ENCODE data around the gene WDR49.
"Not testable (repeated sequence)": the region's sequence is repeated elsewhere in the genome, so short reads cannot be mapped to it uniquely, and the experiment has no call there.

The WDR49 gene

DNA sequence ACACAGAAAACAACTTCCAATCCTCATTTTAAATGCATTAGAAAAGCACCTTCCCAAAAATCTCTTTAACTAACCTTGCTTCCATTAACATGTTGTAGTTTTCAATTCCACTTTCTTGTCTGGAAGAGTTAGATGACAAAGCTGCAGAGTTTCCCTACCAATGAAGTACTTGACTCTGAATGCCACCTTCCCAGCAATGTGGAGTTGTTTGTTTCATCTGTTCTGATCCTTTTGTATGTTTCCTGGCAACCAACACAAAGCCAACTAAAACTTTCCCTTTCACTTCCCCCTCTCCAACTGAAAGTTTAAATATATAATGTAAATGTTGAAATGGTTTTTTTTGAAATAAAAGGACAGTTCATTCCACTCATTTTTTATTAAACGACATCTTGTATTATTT lies at the start of gene WDR49:
WDR49 (minus strand) TSS at position 183 of the 400 bp plus-strand sequence. CDS start 517 bp downstream, outside the sequence.
- no peak for DNase-seq

DNA sequence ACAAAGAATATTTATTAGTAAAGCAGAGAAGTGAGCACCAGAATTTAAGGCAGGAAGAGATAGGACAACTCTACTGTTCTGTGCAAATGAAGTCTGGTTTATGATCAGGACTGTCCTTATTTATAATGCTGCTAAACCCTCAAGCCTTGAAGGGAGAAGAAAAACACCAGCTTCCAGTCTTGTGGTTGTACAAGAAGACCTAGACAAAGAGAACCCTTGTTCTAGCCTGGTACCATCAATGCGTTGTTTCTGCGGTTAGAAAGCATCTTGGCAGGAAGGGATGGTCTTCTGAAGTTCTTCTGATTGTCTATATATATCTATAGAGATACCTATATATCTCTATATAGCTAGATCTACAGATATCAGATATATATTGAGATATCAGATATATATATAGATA lies 47.2 kb upstream of the WDR49 start:
- no peak for DNase-seq

DNA sequence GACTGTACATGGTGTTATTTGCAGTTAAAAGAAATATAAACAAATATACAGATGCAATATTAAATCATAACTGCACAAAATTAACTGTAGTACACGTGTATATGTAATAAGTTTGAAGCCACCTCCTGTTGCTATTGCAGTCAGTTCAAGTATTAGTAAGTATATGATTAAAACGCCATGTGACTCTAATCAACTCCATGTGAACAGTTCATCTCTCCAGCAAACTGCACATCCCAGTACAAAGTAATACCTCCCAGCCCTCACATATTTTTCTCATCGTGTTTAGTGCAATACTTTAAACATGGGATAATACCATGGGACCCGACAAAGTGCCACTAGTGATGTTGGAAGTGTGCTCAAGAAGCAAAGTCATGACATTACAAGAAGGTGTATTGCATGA lies 46.3 kb upstream of the WDR49 start:
- DNase-seq: no peak

DNA sequence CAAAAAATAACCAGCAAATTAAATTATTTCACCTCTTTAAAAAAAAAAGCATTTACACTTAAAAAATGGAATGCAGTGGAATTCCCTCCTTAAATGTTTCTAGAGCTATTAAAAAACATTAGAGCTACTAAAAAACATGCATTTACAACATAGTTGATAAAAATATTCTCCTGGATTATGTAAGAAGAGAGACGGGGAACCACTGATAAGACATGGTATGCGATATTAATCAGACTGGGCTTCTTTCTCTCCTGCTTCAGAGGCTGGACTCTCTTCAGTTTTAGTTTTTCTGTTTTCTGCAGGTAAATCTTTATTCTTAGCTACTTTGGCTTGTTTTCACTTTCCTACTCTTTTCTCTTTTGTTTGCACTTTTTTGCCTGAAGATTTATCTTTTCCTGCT lies 40.4 kb upstream of the WDR49 start:
- peak; percentile 26 for DNase-seq

DNA sequence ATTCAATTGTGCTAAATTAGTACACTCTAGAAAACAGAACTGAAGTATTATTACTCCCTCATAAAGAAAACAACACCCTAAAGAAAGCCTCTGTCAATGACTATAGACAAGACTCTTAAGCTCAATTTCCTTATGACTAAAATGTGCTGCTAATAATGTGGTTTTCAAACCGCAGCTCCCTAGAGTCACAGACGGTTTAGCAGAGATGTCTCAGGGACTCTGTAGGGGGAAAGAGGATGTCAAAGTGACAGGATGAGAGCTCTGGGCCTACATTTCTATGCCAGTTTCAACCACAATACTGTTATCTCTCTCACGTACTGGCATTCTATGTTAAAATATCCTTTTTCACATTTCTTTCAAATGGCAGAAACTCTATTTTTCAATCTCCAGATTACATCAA lies 37.6 kb upstream of the WDR49 start:
- DNase-seq: peak; percentile 72

DNA sequence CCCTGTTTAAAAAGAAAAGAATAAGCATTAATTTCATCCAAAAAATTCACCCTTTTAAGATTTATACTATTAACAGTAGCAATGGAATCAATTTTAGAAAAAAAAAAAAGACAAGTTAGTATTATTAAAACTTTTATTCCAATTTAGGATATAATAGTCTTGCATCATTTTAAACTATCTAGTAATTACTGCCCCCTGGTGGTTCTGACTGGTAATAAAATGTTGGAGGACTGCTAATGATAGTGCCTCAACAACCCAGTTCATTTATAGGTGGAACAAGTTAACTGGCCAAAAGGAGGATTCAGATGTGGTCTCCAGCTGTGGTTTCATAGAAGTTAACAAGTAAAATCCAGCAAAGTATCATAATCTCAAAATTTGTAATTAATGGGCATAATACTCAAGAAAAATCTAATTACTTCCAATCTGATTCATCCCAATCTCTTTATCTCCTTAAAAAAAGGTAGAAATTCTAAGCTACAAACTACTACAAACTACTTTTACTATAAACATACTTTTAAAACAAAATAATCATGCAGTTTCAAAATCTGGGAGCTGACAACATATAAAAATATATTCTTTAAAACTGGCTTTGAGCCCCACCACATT lies 30.7 kb upstream of the WDR49 start:
- DNase-seq: peak; percentile 89

DNA sequence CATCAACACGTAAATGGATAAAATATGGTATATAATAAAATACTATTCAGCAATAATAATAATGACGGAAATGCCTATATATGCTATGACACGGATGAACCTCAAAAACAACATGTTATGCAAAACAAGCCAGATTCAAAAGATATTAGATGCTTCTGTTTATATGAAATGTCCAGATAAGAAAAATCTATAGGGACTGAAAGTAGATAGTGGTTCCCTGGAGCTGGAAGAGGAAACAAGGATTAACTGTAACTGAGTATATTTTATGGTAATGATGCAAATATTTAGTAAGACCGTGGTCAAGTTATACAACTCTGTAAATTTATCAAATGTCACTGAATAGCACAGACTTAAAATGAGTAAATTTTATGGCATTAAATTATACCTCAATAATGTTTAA lies 25.8 kb upstream of the WDR49 start:
- DNase-seq: no peak

DNA sequence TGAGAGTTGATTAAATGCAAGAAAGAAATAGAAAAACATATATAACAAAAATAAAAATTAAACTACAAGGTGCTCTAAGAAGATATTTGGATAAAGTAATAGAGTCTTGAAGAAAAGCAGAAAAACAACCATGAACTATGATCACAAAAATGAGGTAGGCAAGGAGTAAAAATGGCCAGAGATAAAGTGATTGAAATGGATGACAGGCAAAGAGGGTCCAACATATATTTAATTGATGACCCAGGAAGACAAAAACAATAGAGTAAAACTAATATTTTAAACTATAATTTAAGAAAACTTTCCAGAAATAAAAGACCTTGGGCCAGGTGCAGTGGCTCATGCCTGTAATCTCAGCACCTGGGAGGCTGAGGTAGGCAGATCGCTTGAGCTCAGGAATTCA lies 22.1 kb upstream of the WDR49 start:
- no peak for DNase-seq

DNA sequence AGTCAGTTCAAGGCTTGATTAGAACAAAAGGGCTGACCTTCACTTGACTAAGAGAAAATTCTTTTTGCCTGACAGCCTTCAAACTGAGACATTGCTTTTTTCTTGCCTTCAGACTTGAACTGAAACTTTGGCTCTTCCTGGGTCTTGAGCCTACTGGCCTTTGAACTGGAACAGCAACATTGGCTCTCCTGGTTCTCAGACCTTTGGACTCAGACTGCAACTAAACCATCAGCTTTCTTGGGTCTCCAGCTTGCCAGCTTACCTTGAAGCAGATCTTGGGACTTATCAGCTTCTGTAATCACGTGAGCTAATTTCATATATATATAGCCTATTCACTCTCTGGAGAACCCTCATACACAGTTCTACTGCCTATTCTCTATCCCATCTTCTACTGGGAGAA lies 19.5 kb upstream of the WDR49 start:
- DNase-seq: no peak

DNA sequence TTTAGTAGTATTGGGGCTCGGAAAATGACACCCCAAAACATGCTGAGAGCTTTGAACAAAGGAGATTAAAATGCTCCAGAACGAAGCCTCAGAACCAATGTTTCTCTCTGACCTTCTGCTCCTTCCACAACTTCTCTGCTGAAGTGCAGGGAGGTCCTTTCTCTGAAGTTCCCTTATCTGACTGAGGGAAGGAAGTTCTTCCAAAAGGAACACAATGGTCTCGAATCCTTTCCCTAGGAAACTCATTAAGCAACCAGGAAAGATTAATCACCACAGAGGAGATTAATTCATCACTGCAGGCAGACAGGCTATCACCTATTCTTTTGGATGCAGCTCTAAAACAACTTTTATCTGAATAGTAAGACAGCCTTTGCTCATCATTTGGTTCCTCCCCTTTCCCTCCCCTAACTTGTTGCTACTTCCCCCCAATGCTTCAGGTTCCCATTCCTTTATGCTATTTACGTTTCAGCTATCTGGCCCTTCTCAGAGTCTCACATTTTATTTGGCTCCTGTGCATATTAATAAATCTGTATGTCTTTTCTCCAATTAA lies 18.2 kb upstream of the WDR49 start:
- no peak for DNase-seq

DNA sequence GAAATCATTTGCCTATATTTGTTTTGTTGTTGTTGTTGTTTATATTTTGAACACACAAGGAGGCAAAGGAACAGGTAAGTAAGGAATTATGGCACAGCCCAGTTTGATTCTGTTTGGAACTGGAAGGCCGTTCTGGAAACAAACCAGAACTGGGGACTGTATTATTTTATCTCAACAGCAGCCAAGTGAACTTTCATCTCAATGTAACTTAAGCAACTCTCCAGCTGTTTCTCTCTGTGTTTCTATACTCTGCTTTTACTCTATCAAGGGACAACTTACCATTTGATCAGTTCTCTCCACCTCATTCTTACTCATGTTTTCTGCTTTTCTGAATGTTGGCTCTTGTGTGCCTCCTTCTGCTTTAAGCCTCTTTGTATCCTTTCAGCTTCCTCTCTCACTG lies 16.0 kb upstream of the WDR49 start:
- no peak for DNase-seq

DNA sequence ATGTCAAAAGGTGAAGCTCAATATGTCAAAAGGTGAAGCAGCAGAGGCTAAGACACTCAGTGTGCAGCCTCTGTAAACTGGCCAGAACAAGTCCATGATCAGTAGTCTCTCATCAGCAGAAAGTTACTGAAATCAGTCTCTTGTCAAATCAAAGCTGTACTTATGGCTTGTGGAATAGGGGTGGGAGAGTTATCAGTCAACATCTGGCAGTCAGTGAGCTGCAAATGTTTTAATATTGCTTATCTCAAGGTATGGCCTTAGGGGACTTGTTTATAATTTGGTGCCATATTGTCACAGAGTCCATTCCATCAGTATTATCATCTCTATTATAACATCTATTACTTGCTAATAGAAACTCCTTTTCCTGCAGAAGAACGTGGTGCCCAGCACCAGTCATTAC lies 14.9 kb upstream of the WDR49 start:
- DNase-seq: peak; percentile 25

DNA sequence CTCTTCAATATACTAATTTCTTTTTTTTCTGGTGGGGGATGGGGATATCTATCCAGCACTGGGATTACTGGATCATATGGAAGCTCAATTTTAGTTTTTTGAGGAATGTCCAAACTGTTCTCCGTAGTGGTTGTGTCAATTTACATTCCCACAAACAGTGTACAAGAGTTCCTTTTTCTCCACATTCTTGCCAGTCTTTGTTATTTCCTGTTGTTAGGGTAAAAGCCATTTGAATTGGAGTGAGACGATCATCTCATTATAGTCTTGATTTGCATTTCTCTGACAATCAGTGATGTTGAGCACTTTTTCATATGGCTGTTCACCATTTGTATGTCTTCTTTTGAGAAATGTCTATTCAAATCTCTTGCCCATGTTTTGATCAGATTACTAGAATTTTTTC lies 12.8 kb upstream of the WDR49 start:
- DNase-seq: no peak

DNA sequence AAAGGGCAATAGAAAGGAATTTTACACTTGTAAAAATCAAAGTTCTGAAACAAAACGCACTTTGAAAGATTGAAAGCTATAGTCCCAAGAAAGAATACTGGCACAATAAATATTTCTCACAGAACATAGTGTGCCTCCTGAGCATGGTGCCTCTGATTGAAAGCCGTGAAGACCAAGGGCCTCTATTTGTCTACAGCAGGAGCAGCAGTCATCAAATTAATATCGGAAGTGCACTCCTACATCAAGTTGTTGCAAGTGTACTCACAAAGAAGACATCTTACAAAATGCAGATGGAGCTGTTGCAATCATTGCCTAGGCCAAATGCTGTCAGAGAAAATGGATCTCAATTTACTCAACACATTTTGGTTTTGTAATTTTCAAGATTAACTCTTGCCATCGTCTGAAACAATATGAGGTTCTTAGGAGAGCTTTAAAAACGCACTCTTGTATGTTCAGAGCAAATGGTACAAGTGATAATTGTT lies 9.2 kb upstream of the WDR49 start:
- no peak for DNase-seq

DNA sequence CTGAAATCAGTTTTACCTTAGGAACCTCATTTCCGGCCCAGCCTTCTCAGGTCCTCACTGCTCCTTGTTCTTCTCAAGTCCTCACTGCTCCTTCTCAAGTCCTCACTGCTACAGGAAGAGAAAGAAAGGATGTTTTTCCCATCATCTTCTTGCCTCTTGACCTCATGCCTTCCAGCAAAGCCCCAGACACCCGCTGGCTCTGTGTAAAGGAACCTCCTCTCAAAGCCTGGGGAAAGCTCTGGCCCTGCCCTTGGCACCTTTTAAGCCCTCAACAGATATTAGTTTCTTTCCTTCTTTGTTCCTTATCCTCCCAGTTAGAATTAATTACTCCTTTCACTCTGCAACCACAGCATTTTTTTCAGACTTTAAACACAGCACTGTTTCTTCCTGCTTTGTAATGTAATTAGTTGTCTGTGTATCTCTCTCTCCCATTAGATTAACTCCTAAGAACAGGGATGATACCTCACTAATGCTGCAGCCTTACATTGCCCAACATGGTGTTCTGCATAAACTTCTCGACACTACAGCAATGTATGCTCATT lies 4.0 kb upstream of the WDR49 start:
- no peak for DNase-seq

DNA sequence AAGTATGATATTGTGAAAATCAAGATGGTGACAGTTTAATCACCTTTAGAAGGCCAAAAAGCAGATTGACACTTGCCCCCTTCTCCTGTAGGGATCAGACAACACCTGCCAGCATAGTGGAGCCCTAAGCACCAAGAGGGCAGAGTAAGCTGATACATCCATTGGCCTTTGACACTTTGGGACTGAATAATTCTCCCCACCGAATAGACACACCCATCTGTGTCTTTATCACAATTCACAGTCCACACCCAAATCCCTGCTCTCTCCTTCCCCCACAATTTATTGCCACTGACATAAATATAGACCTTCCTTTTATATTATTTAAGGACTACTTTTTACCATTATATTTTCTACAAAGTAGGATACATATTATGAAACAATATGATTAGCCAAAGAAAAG lies 3.1 kb upstream of the WDR49 start:
- no peak for DNase-seq

DNA sequence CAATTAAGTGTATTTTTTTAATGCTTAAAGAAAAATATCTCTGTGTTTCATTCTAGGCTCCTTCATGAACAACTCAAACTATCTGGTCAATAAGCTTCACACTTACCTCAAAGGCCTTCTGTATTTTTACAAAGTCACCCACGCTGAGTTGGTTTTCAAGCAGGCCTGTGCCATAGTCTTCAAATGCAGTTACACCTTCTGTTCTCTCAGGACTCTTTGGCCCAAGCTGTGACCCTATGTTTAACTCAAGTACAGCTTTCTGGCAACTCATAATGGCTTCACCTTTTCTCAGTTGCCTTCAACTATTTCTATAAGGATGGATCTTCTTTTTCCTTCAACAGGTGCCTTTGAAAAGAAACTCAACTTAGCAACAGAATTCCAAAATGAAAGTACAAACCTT lies 587 bp downstream of the WDR49 start:
- no peak for DNase-seq

DNA sequence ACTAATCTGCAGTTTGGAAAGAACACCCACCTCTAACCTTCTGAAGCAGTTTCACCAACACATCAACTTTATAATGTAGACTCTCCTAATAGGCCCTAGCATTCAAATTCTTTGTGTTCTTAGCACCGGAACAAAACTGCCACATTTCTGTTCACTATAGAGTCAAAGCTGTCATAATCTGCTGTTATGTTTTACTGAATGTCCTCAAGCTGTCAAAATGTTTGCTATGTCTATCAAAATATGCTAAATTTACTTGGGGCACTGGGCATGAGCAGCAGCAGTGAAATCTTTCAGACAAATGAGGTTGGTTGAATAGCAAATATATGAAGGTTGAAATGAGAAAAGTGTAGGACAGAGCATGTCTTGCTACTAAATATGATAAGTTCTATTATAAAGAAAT lies 1.9 kb downstream of the WDR49 start:
- DNase-seq: no peak

DNA sequence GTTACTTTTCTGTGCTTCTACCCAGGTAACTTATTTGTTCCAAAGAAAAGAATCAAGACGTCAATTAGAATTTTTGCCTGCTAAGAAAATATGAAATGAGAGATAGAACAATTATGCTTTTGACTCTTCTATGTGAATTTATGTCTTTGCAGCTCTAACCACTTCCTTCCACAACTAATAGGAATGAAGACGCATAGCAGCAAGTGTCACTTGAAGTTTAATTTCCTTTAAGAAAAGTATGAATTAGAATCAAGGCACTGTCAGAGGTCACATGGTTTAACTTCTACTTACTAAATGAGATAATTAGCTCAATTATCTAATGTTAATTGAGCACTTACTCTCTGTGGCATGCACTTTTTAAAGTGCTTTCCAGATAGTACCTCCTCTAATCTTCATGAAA lies 3.3 kb downstream of the WDR49 start:
- DNase-seq: no peak

DNA sequence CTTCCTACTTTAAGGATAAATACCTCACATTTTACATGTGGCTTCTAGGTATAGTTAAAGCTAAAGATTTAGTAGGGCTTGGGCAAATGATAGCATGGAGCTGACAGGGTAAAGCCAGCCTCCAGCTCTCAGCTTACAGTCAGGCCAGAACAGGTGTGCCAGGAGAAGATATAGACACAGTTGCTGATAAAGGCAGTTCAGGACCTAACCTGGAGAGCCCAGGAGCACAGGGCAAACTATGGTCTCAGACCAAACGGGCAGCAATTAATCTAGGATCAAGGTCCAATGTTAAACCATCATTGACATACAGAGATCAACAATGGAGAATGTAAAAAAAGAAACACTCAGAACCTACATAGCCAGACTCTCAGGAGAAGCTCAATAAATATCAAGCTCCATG lies 4.0 kb downstream of the WDR49 start:
- no peak for DNase-seq

DNA sequence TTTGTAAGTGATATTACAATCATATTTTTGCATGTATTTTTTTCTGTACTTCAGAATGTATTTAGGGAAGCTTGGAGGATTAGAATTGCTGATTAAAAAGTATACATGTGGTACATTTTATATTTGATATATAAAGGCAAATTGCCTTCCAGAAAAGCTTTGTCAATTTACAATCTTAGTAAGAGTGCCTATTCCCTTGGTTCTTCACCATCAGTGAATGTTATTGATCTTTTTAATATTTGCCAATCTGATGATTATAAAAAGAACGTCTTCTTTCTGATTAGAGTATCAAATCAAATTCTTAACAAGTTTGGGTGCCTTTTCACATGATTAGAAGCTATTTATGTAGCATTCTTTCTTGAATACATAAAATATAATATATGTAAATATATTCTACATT lies 9.1 kb downstream of the WDR49 start:
- DNase-seq: no peak

DNA sequence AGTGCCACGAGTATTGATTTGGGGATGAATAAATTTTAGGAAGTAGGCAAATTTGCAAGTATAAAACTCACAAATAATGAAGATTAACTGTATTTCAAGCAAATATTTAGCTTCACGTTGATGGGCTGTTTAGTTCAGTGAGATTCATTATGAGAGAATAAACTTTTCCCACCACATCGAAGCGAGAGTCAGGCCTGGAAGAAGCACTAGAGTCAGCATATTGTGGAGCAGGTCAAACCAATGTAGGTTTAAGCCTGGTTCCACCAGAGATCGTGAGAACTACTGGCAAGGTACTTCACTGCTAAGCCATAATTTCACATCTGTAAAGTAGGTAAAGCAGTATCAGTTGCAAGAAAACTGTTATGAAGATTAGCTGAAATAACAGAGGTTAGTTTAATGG lies 22.3 kb downstream of the WDR49 start:
- DNase-seq: no peak

DNA sequence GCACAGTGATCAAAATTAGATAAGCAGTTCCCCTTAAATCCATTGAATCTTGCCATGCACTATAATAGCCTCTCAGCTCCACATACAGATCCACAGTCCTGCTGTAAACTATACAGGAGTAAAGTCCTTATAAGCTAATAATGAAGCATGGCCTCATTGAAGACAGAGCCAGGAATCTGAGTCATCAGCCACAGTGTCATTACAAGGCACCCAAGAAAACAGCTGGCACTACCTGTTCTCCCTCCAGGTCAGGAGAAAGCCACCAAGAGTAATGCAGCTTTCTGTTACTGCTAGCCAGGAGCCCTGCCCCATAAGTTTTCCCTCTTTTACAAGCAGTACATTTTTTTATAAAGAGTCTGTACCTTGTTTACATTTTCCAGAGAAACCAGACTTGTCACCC lies 27.3 kb downstream of the WDR49 start:
- no peak for DNase-seq

DNA sequence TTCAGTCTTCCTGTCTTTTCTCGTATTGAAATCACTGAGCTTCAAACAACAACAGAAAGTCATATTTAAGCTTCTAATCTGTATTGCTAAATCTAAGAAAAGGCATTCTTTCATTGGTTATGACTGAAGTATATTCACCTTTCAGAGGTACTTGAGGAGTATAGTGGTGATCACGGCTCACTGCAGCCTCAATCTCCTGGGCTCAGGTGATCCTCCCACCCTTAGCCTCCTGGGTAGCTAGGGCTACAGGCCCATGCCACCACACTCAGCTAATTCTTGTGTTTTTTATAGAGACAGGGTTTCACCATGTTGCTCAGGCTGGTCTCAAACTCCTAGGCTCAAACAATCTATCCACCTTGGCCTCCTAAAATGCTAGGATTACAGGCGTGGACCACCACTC lies 38.7 kb downstream of the WDR49 start:
- no peak for DNase-seq

DNA sequence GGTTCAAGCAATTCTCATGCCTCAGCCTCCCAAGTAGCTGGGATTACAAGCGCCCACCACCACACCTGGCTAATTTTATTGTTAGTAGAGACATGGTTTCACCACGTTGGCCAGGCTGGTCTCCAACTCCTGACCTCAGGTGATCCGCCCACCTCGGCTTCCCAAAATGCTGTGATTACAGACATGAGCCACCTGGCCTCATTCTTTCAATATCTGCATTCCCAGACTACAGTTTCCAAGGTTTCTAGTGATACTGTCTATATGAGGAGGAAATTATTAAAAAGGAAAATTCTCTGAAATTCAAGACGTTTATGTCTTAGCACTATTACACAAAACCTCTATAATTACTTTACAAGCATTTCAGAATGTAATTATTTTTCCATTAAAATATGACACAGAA lies 39.5 kb downstream of the WDR49 start:
- not testable (repeated sequence) for DNase-seq
